Right lung (tissue), 5 donors: ENCODE measurements around the gene KLHL20. TPM values are rescaled to one million over a fixed set of nuclear protein-coding genes. Genes with fewer than 3 reads are reported as not detected.

Experiments used
- DNase-seq, 2 donors: peaks; one replicate each; pipeline ENCODE4 v3.0.0-alpha.2; 2013
- polyA plus RNA-seq, 5 donors: library from polyadenylated mRNA; unstranded; fragments of 120-200 nt; gene quantifications; one replicate each; pipeline versions ENCODE4 v1.2.1 to v1.2.3, GENCODE V29; 2013; ENCODE audit warnings: inconsistent platforms in 1 of 5, low replicate concordance in 1 of 5; ENCODE audit not compliant: insufficient read length in 5 of 5, insufficient read depth in 1 of 5

The KLHL20 gene
- polyA plus RNA-seq, 5 donors = 23.8 to 34.5 (median 31.7) TPM

- DNase-seq = no peak
Observed at GRCh38 chr1:173827611-173828010, 112.8 kb downstream of the KLHL20 start.

- no peak for DNase-seq
Observed at GRCh38 chr1:173832748-173833147, 118.0 kb downstream of the KLHL20 start.

Other genes with a start within 250 kb of the KLHL20 start
- gene PRDX6, start 237.6 kb upstream of the KLHL20 start, polyA plus RNA-seq = 100 to 1,000 TPM; 247 to 268 (median 262) TPM
- under 1 TPM; 0.09 to 0.51 (median 0.27) TPM for gene SLC9C2, start 111.9 kb upstream of the KLHL20 start, polyA plus RNA-seq
- not detected for gene TEX50, start 79.6 kb upstream of the KLHL20 start, polyA plus RNA-seq
- 1 to 10 TPM; 2.6 to 4.3 (median 3.2) TPM for gene ANKRD45, start 45.1 kb upstream of the KLHL20 start, polyA plus RNA-seq
- gene DARS2, start 109.7 kb downstream of the KLHL20 start, polyA plus RNA-seq = 10 to 100 TPM; 14.6 to 24.9 (median 20.2) TPM
- gene CENPL, start 109.9 kb downstream of the KLHL20 start, polyA plus RNA-seq = 10 to 100 TPM in 4 of 5 donors, 1 to 10 TPM in 1; 7.6 to 21.1 (median 13.7) TPM
- 1,000 to 10,000 TPM in 1 of 5 donors, 100 to 1,000 TPM in 4; 769 to 1,020 (median 877) TPM for gene GAS5, start 153.0 kb downstream of the KLHL20 start, polyA plus RNA-seq
- 10 to 100 TPM in 4 of 5 donors, 1 to 10 TPM in 1; 6.3 to 13.0 (median 11.7) TPM for gene ZBTB37, start 153.4 kb downstream of the KLHL20 start, polyA plus RNA-seq
- gene SERPINC1, start 202.3 kb downstream of the KLHL20 start, polyA plus RNA-seq = 1 to 10 TPM in 1 of 5 donors, under 1 TPM in 3, not detected in 1; 0.15 to 6.2 (median 0.25) TPM